H9 (cell line): ENCODE data around the gene GTF3C5. TPM values are rescaled to one million over a fixed set of nuclear protein-coding genes. Genes with fewer than 3 reads are reported as not detected.

Experiments
- DNase-seq: peaks from one replicate; pipeline ENCODE4 v3.0.0-alpha.2; 2017
- H2AFZ ChIP-seq: one replicate; pipeline ENCODE4 v1.6.1; 2013; ENCODE audit warnings: mild to moderate bottlenecking, low read length, control low read depth, moderate library complexity
- H2AK5ac ChIP-seq: 2 replicates; pipeline ENCODE4 v1.6.1; 2013; ENCODE audit warnings: low read length, control low read depth, mixed read lengths; ENCODE audit not compliant: insufficient read length
- H2BK120ac ChIP-seq: one replicate; pipeline ENCODE4 v1.6.1; 2013; ENCODE audit warnings: low read depth, mild to moderate bottlenecking, low read length, control low read depth, inconsistent platforms; ENCODE audit not compliant: poor library complexity, severe bottlenecking
- H2BK12ac ChIP-seq: 2 replicates; pipeline ENCODE4 v1.6.1; 2013; ENCODE audit warnings: low read length, control low read depth, mixed read lengths, low read depth; ENCODE audit not compliant: insufficient read length
- H2BK15ac ChIP-seq: 2 replicates; pipeline ENCODE4 v1.6.1; 2013; ENCODE audit warnings: low read depth, low read length, control low read depth
- H2BK20ac ChIP-seq: one replicate; pipeline ENCODE4 v1.6.1; 2013; ENCODE audit warnings: low read depth, mild to moderate bottlenecking, low read length, control low read depth, inconsistent platforms; ENCODE audit not compliant: poor library complexity, severe bottlenecking
- H2BK5ac ChIP-seq: 2 replicates; pipeline ENCODE4 v1.6.1; 2013; ENCODE audit warnings: low read length, control low read depth, mixed read lengths; ENCODE audit not compliant: insufficient read length
- H3K14ac ChIP-seq: 2 replicates; pipeline ENCODE4 v1.6.1; 2013; ENCODE audit warnings: low read length, control low read depth; ENCODE audit not compliant: insufficient read depth
- H3K18ac ChIP-seq: 2 replicates; pipeline ENCODE4 v1.6.1; 2013; ENCODE audit warnings: low read depth, mild to moderate bottlenecking, mixed read lengths, low read length, control low read depth; ENCODE audit not compliant: insufficient read length
- H3K23ac ChIP-seq: 2 replicates; pipeline ENCODE4 v1.6.1; 2013; ENCODE audit warnings: low read length, control low read depth, mixed read lengths, low read depth; ENCODE audit not compliant: insufficient read length
- H3K23me2 ChIP-seq: 2 replicates; pipeline ENCODE4 v1.6.1; 2013; ENCODE audit warnings: low read depth, mild to moderate bottlenecking, mixed read lengths, low read length, control low read depth; ENCODE audit not compliant: insufficient read length, poor library complexity, severe bottlenecking
- H3K27ac ChIP-seq: 2 replicates; pipeline ENCODE4 v1.5.1; 2013; ENCODE audit warnings: low read length, control low read depth, mixed read lengths, low read depth; ENCODE audit not compliant: insufficient read length
- H3K27me3 ChIP-seq: 2 replicates; pipeline ENCODE4 v1.6.1; 2013; ENCODE audit warnings: low read length, control low read depth, inconsistent platforms; ENCODE audit not compliant: insufficient read depth
- H3K4ac ChIP-seq: 2 replicates; pipeline ENCODE4 v1.6.1; 2013; ENCODE audit warnings: low read depth, mild to moderate bottlenecking, control low read depth, inconsistent platforms, low read length, moderate library complexity
- H3K4me1 ChIP-seq: 2 replicates; pipeline ENCODE4 v1.6.1; 2013; ENCODE audit warnings: low read length, control low read depth, inconsistent platforms; ENCODE audit not compliant: insufficient read depth
- H3K4me2 ChIP-seq: 2 replicates; pipeline ENCODE4 v1.6.1; 2013; ENCODE audit warnings: low read length, control low read depth, mixed read lengths; ENCODE audit not compliant: insufficient read length, insufficient read depth
- H3K56ac ChIP-seq: 2 replicates; pipeline ENCODE4 v1.6.1; 2013; ENCODE audit warnings: low read depth, mild to moderate bottlenecking, mixed read lengths, low read length, control low read depth; ENCODE audit not compliant: insufficient read length
- H3K79me1 ChIP-seq: 2 replicates; pipeline ENCODE4 v1.6.1; 2013; ENCODE audit warnings: low read depth, mild to moderate bottlenecking, moderate library complexity, low read length, control low read depth, inconsistent platforms; ENCODE audit not compliant: insufficient read depth, poor library complexity, severe bottlenecking
- H3K79me2 ChIP-seq: 2 replicates; pipeline ENCODE4 v1.6.1; 2013; ENCODE audit warnings: low read length, control low read depth, inconsistent platforms; ENCODE audit not compliant: insufficient read depth
- H3K9ac ChIP-seq: 2 replicates; pipeline ENCODE4 v1.6.1; 2013; ENCODE audit warnings: low read length, control low read depth, mixed read lengths; ENCODE audit not compliant: insufficient read length; ENCODE audit errors: extremely low read depth
- H3K9me3 ChIP-seq: one replicate; pipeline ENCODE4 v1.6.1; 2013; ENCODE audit warnings: low read depth, low read length, inconsistent platforms; ENCODE audit not compliant: control insufficient read depth
- H3T11ph ChIP-seq: one replicate; pipeline ENCODE4 v1.6.1; 2013; ENCODE audit warnings: mild to moderate bottlenecking, low read length, control low read depth, inconsistent platforms
- H4K20me1 ChIP-seq: one replicate; pipeline ENCODE4 v1.6.1; 2013; ENCODE audit not compliant: control insufficient read depth, insufficient read length, insufficient read depth
- H4K5ac ChIP-seq: 2 replicates; pipeline ENCODE4 v1.6.1; 2013; ENCODE audit warnings: low read depth, mild to moderate bottlenecking, mixed read lengths, low read length, control low read depth; ENCODE audit not compliant: insufficient read length
- H4K8ac ChIP-seq: replicated peaks from 2 replicates; pipeline ENCODE4 v1.6.1; 2013; ENCODE audit warnings: low read length, control low read depth, mixed read lengths, low read depth; ENCODE audit not compliant: insufficient read length
- H4K91ac ChIP-seq: 2 replicates; pipeline ENCODE4 v1.6.1; 2013; ENCODE audit warnings: low read depth, mild to moderate bottlenecking, moderate library complexity, mixed read lengths, low read length, control low read depth; ENCODE audit not compliant: insufficient read length
- H3K27ac Mint-ChIP-seq, 3 experiments: 2 replicates in 2 of 3; 3 replicates in 1 of 3; pipeline ENCODE4 v1.8.0; 2020 to 2021; ENCODE audit warnings: mixed read lengths in 3 of 3, mild to moderate bottlenecking in 1 of 3, moderate library complexity in 1 of 3
- H3K27me3 Mint-ChIP-seq: 2 replicates; pipeline ENCODE4 v1.8.0; 2021; ENCODE audit warnings: low read depth, mild to moderate bottlenecking, moderate library complexity, mixed read lengths
- H3K36me3 Mint-ChIP-seq, 3 experiments: 2 replicates in 2 of 3; 3 replicates in 1 of 3; pipeline ENCODE4 v1.8.0; 2020 to 2021; ENCODE audit warnings: low read depth in 3 of 3, mixed read lengths in 3 of 3; ENCODE audit not compliant: insufficient read depth in 1 of 3
- H3K4me1 Mint-ChIP-seq, 2 experiments: 2 replicates each; pipeline ENCODE4 v1.8.0; 2020; ENCODE audit warnings: mixed read lengths in 2 of 2
- H3K4me3 Mint-ChIP-seq, 2 experiments: 2 replicates in 1 of 2; 3 replicates in 1 of 2; pipeline ENCODE4 v1.8.0; 2020 to 2021; ENCODE audit warnings: mild to moderate bottlenecking in 2 of 2, mixed read lengths in 2 of 2, moderate library complexity in 1 of 2
- H3K9me3 Mint-ChIP-seq, 2 experiments: 2 replicates in 1 of 2; 3 replicates in 1 of 2; pipeline ENCODE4 v1.8.0; 2020; ENCODE audit warnings: mild to moderate bottlenecking in 2 of 2, mixed read lengths in 2 of 2, moderate library complexity in 1 of 2
- CTCF ChIP-seq: fragments of 200-600 bp; sonication (generic); conservative IDR thresholded peaks from 3 replicates; pipeline ENCODE4 v1.8.0; 2021; ENCODE audit warnings: antibody characterized with exemption, mild to moderate bottlenecking
- WGBS: extraction: QIAGEN DNeasy Blood & Tissue Kit; methylation state at CpG from one replicate; pipeline ENCODE4 v1.1.7; 2013; ENCODE audit warnings: missing lambda C conversion rate, low lambda C conversion rate, mixed read lengths; ENCODE audit not compliant: insufficient read length; ENCODE audit errors: extremely low coverage; 5-methylcytosine and 5-hydroxymethylcytosine counted together
- total RNA-seq: library from RNA; stranded (reverse); gene quantifications from 2 replicates; pipeline ENCODE4 v1.2.1, GENCODE V29; 2021

The GTF3C5 gene
- total RNA-seq, 1 experiment from 2014 or later: 88.9 TPM

- Mint-ChIP-seq H3K27me3 (no peaks in the 10 kb centered on the region), H3K36me3 (peaks cover 27 to 48% (median 44%) of the 10 kb centered on the region in 3 experiments; a peak in 6 of 7 replicates), H3K4me3 (no peak overlapping the region), H3K4me1 (peaks cover 28 to 29% of the 10 kb centered on the region in 2 experiments), H3K9me3 (no peaks in the 10 kb centered on the region; a peak in 1 of 5 replicates), H3K27ac (peak overlapping the region in 1 of 3 experiments; percentile 28; a peak in 1 of 7 replicates)
- Histone ChIP-seq H4K91ac (no peak overlapping the region), H3K4me2 (no peak overlapping the region), H3K27me3 (no peaks in the 10 kb centered on the region), H3K18ac (no peak overlapping the region), H2BK120ac (no peak overlapping the region), H3K14ac (no peak overlapping the region), H2AFZ (no peak overlapping the region), H2BK15ac (no peak overlapping the region; the same call in 1 of the 2 replicates), H4K8ac (no peak overlapping the region), H2BK20ac (no peak overlapping the region), H3K9ac (no peak overlapping the region), H3K9me3 (no peaks in the 10 kb centered on the region), H2BK5ac (no peak overlapping the region), H3K4ac (no peak overlapping the region), H3K79me2 (no peaks in the 10 kb centered on the region), H2BK12ac (no peak overlapping the region), H3K4me1 (peaks cover 2% of the 10 kb centered on the region; the same call in 1 of the 2 replicates), H2AK5ac (no peak overlapping the region), H3T11ph (no peak overlapping the region), H3K79me1 (no peaks in the 10 kb centered on the region), H3K56ac (no peak overlapping the region), H3K27ac (no peak overlapping the region), H3K23ac (no peak overlapping the region), H3K23me2 (no peaks in the 10 kb centered on the region), H4K20me1 (peaks cover 3% of the 10 kb centered on the region), H4K5ac (no peak overlapping the region)
- no peak for DNase-seq
- WGBS: no CpG with 5 or more reads among the region's 7 CpGs
- no peak for TF ChIP-seq CTCF
Observed at GRCh38 chr9:133058071-133058470, 27.3 kb downstream of the GTF3C5 start.
